Transverse colon (tissue), 3 donors: ENCODE measurements around the gene VEGFC.

Experiments
- CTCF ChIP-seq, 5 experiments: fragments of 200-600 bp in 3 of 5; fragments of 450-650 bp in 2 of 5; sonication (generic) in 3 of 5; IDR thresholded peaks; 1 replicate in 2 of 5; 2 replicates in 3 of 5; pipeline ENCODE4 v1.5.1; 2016 to 2017; ENCODE audit warnings: antibody characterized with exemption in 5 of 5, inconsistent platforms in 3 of 5, mild to moderate bottlenecking in 2 of 5, moderate library complexity in 1 of 5
- POLR2A ChIP-seq: fragments of 450-650 bp; IDR thresholded peaks from one replicate; pipeline ENCODE4 v1.6.1; 2016; ENCODE audit warnings: antibody characterized with exemption, mild to moderate bottlenecking, moderate library complexity

- TF ChIP-seq CTCF (IDR thresholded peaks at IDR 0.05) (no peak), POLR2A (no peak)
Measured at GRCh38 chr4:176799653-176800052, 6.9 kb upstream of the VEGFC start.
